NCI-H69 (cell line): ENCODE results near the gene GRHPR.
A peak's percentile ranks its signal among the peaks of the same experiment; 100 is the strongest.

Experiments used
- DNase-seq: peaks from one replicate; lab custom pipeline; 2025; lab: John Stamatoyannopoulos, UW

Gene GRHPR

DNA sequence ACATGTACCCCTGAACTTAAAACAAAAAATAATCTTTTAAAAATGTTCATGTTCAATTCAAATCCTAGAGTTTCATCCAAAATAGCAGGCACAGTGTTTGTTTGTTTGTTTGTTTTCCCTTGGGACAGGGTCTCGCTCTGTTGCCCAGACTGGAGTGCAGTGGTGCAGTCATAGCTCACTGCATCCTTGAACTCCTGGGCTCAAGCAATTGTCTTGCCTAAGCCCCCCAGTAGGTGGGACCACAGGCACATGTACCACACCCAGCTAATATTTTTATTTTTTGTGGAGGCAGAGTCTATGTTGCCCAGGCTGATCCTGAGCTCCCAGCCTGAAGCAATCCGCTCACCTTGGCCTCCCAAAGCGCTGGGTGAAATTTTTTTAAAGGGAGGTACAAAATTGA lies 58.3 kb downstream of the GRHPR start:
- no peak for DNase-seq

DNA sequence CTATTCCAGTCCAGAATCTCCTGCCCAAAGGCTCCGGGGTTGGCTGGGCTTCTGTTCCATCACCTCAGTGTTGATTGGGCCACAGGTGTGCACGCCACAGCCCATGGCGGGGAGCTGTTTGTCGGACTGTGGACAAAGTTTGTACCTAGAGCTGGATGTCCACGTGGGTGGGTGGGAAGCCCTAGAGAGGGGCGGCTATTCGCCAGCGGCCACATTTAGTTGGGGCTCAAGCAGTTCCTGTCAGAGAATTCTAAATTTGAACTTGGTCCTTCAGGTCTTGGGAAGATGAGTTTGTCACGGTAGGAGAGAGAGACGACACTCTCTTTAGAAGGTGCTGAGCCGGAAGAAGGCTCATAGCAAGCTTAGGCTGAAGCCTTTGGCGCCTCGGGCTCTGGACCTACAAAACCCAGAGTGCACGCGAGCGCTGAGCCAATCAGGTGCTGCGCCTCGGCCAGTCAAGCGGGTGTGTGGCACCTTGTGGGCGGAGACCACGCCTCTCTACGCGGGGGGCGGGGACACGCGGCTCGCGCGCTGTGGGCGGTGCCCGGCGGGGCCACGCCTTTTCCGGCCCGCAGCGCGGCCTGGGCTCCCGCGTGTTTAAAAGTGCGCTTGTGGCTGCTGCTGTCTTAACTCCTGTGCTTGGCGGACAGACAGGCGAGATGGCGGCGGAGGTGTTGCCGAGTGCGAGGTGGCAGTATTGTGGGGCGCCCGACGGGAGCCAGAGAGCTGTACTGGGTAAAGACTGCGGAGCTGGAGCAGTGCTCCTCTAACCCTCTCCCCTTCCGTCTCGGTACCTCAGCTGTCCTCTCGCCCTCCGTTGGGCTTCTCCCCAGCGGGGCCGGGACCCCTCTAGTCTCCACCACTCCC lies 63.1 kb downstream of the GRHPR start, which contains the start of gene POLR1E:
POLR1E (plus strand) TSS at position 560 of the 867 bp plus-strand sequence; CDS start at position 660, 100 bp downstream.
- peak; percentile 99 for DNase-seq

DNA sequence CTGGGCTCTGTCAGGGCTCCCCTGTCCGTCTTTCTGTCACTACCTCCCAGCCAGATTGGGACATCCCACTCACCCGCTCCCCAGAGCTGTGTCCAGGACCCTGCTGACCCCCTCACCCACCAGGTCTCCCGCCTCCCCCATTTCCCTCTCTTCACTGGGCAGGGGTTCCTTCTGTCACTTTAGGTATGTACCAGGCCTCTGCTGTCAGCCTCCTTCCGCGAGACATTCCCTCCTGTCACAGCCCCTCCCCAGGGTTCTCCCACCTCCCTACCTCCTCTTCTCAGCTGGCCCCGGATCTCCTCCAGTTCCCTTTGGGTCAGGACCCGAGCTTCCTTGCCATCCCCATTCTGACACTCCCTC lies 63.7 kb downstream of the GRHPR start:
- peak; percentile 55 for DNase-seq
